ENCODE measurements around the gene SRGAP3.

Gene SRGAP3

GRCh38 chr3:9190276-9190675 is 59.2 kb downstream of the SRGAP3 start:
- POLR2A ChIA-PET, result no interaction called here
- H3K4me3 ChIP-seq (ENCODE audit: low read depth, low read length), result no peak overlapping the region
- no peak for TF ChIP-seq ZNF518A (tag by site-specific recombination; conservative IDR thresholded peaks at IDR 0.05; ENCODE audit: low read depth)
- no peak for TF ChIP-seq ZEB2 (tag by site-specific recombination; IDR thresholded peaks at IDR 0.05)
- TF ChIP-seq ZNF701 (tag by site-specific recombination; IDR thresholded peaks at IDR 0.05), result no peak
- TF ChIP-seq ZSCAN18 (tag by site-specific recombination; IDR thresholded peaks at IDR 0.05), result no peak
- CTCF ChIA-PET, result interaction anchor here (0.6 to 0.7 kb wide), 2 partner anchors 202 to 310 kb away, joined by 3 read pairs; no protein-coding TSS in a partner anchor
- H3K36me3 ChIP-seq (ENCODE audit: control insufficient read depth in 2 of 2, insufficient read depth in 1 of 2, low read length in 2 of 2), result no peaks in the 10 kb centered on the region
- H3K9me3 ChIP-seq (ENCODE audit: control insufficient read depth, insufficient read depth, low read depth, low read length), result no peaks in the 10 kb centered on the region
- no peak overlapping the region for H3K27ac ChIP-seq (ENCODE audit: extremely low read depth, low read depth, low read length)
- H3K4me1 ChIP-seq (ENCODE audit: control insufficient read depth, insufficient read depth, low read length), result peaks cover 18% of the 10 kb centered on the region

- TF ChIP-seq KLF17 (tag by site-specific recombination; IDR thresholded peaks at IDR 0.05) (no peak), YY2 (tag by site-specific recombination; IDR thresholded peaks at IDR 0.05) (no peak), KLF7 (tag by site-specific recombination; IDR thresholded peaks at IDR 0.05; ENCODE audit: borderline replicate concordance) (no peak)
- Histone ChIP-seq H3K4me3 (ENCODE audit: low read depth, low read length) (no peak overlapping the region), H3K4me1 (ENCODE audit: control insufficient read depth, insufficient read depth, low read length) (peaks cover 8% of the 10 kb centered on the region), H3K36me3 (ENCODE audit: control insufficient read depth in 2 of 2, insufficient read depth in 1 of 2, low read length in 2 of 2) (no peaks in the 10 kb centered on the region), H3K9me3 (ENCODE audit: control insufficient read depth, insufficient read depth, low read depth, low read length) (no peaks in the 10 kb centered on the region), H3K27ac (ENCODE audit: extremely low read depth, low read depth, low read length) (no peak overlapping the region)
- ChIA-PET POLR2A (no interaction called here), CTCF (no interaction called here)
Measured at GRCh38 chr3:9188583-9188982, 60.9 kb downstream of the SRGAP3 start.

- CTCF ChIA-PET, result interaction anchor here (0.6 to 1.0 kb wide), 2 partner anchors 116 to 206 kb away, joined by 3 to 6 read pairs; no protein-coding TSS in a partner anchor
- Histone ChIP-seq H3K4me1 (ENCODE audit: control insufficient read depth, insufficient read depth, low read length) (no peaks in the 10 kb centered on the region), H3K27ac (ENCODE audit: extremely low read depth, low read depth, low read length) (no peak overlapping the region), H3K4me3 (ENCODE audit: low read depth, low read length) (no peak overlapping the region), H3K36me3 (ENCODE audit: control insufficient read depth in 2 of 2, insufficient read depth in 1 of 2, low read length in 2 of 2) (no peaks in the 10 kb centered on the region), H3K9me3 (ENCODE audit: control insufficient read depth, insufficient read depth, low read depth, low read length) (no peaks in the 10 kb centered on the region)
- POLR2A ChIA-PET, result no interaction called here
- TF ChIP-seq GFI1B (tag by site-specific recombination; IDR thresholded peaks at IDR 0.05), result no peak
- TF ChIP-seq OSR2 (tag by site-specific recombination; IDR thresholded peaks at IDR 0.05), result peak; percentile 68
Measured at GRCh38 chr3:9185701-9186100, 63.7 kb downstream of the SRGAP3 start.

GRCh38 chr3:9185046-9185445 is 64.4 kb downstream of the SRGAP3 start:
- Histone ChIP-seq H3K27ac (ENCODE audit: extremely low read depth, low read depth, low read length) (no peak overlapping the region), H3K4me1 (ENCODE audit: control insufficient read depth, insufficient read depth, low read length) (no peaks in the 10 kb centered on the region), H3K36me3 (ENCODE audit: control insufficient read depth in 2 of 2, insufficient read depth in 1 of 2, low read length in 2 of 2) (no peaks in the 10 kb centered on the region), H3K4me3 (ENCODE audit: low read depth, low read length) (no peak overlapping the region), H3K9me3 (ENCODE audit: control insufficient read depth, insufficient read depth, low read depth, low read length) (no peaks in the 10 kb centered on the region)
- ChIA-PET POLR2A (no interaction called here), CTCF (no interaction called here)
- TF ChIP-seq ZNF580 (tag by site-specific recombination; IDR thresholded peaks at IDR 0.05) (no peak), PRDM6 (tag by site-specific recombination; IDR thresholded peaks at IDR 0.05) (no peak), ZNF274 (IDR thresholded peaks at IDR 0.05; ENCODE audit: low read length) (no peak), ZNF274 (tag by site-specific recombination; IDR thresholded peaks at IDR 0.05; ENCODE audit: borderline replicate concordance) (no peak), ZNF214 (tag by site-specific recombination; IDR thresholded peaks at IDR 0.05; ENCODE audit: borderline replicate concordance) (no peak), ZNF707 (tag by site-specific recombination; IDR thresholded peaks at IDR 0.05) (no peak), ZNF692 (tag by site-specific recombination; IDR thresholded peaks at IDR 0.05) (no peak), ZNF585B (tag by site-specific recombination; IDR thresholded peaks at IDR 0.05) (no peak)
